AG04450 (cell line): ENCODE results near the gene XCR1. TPM values are rescaled to one million over a fixed set of nuclear protein-coding genes. Genes with fewer than 3 reads are reported as not detected.
"Not testable (repeated sequence)": the region's sequence is repeated elsewhere in the genome, so short reads cannot be mapped to it uniquely, and the experiment has no call there.

Source experiments
- CTCF ChIA-PET: fragments of 300-600, 350-600 bp; formaldehyde crosslinking; extraction: SDS; loops from one replicate; lab custom pipeline; 2022; ENCODE audit warnings: antibody characterized with exemption, inconsistent platforms; lab: Charles Lee
- POLR2A ChIA-PET: fragments of 350-600 bp; formaldehyde crosslinking; extraction: SDS; loops from one replicate; lab custom pipeline; 2021; ENCODE audit warnings: antibody characterized with exemption, inconsistent platforms; lab: Yijun Ruan, JAX
- DNase-seq: peaks from one replicate; pipeline ENCODE4 v3.0.0-alpha.2; 2011; ENCODE audit warnings: low read depth, low spot score
- H3K27ac ChIP-seq: one replicate; pipeline ENCODE4 v1.5.1; 2012; ENCODE audit warnings: low read depth, low read length, control low read depth
- H3K27me3 ChIP-seq: one replicate; pipeline ENCODE4 v1.6.0; 2012; ENCODE audit warnings: low read length; ENCODE audit not compliant: control insufficient read depth, insufficient read depth
- H3K4me3 ChIP-seq: 2 replicates; pipeline ENCODE4 v1.5.1; 2011; ENCODE audit warnings: mild to moderate bottlenecking, low read depth, low read length, control low read depth
- H3K9me3 ChIP-seq: 2 replicates; pipeline ENCODE4 v1.5.1; 2012; ENCODE audit warnings: low read length; ENCODE audit not compliant: control insufficient read depth, insufficient read depth
- polyA plus RNA-seq: library from polyadenylated mRNA; depleted of rRNA; stranded (reverse); fragments of >200 nt; gene quantifications from 2 replicates; pipeline ENCODE4 v1.2.3, GENCODE V29; 2011
- TF ChIP-seq, protein P1 (sequence below): IDR thresholded peaks from 2 replicates; pipeline ENCODE4 v1.5.1; 2011; ENCODE audit warnings: low read depth, low read length, control low read depth, inconsistent platforms

The XCR1 gene
- polyA plus RNA-seq, 1 experiment, result not detected

DNA sequence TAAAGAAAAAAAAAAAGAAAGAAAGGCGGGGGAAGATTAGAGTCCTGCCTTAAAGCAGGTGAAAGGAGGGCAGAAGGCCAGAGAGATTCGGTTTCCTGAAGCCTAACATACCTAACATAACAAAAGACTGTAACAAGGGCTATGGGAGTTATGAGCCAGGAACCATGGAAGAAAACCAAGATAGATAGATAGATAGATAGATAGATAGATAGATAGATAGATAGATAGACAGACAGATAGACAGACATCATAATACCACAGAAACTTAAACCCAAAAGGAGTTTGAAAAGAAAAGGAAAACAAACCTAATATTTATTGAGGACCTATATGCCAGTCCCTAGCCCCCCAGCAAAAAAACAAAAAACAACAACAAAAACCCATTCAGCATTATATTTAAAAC, 29.3 kb downstream of the XCR1 start:
- Histone ChIP-seq H3K27me3 (peaks cover 4% of the 10 kb centered on the region), H3K27ac (no peak overlapping the region), H3K4me3 (no peak overlapping the region), H3K9me3 (no peaks in the 10 kb centered on the region; the same call in 1 of the 2 replicates)
- no peak for DNase-seq
- ChIA-PET POLR2A (no interaction called here), CTCF (no interaction called here)
- TF ChIP-seq, protein P1, sequence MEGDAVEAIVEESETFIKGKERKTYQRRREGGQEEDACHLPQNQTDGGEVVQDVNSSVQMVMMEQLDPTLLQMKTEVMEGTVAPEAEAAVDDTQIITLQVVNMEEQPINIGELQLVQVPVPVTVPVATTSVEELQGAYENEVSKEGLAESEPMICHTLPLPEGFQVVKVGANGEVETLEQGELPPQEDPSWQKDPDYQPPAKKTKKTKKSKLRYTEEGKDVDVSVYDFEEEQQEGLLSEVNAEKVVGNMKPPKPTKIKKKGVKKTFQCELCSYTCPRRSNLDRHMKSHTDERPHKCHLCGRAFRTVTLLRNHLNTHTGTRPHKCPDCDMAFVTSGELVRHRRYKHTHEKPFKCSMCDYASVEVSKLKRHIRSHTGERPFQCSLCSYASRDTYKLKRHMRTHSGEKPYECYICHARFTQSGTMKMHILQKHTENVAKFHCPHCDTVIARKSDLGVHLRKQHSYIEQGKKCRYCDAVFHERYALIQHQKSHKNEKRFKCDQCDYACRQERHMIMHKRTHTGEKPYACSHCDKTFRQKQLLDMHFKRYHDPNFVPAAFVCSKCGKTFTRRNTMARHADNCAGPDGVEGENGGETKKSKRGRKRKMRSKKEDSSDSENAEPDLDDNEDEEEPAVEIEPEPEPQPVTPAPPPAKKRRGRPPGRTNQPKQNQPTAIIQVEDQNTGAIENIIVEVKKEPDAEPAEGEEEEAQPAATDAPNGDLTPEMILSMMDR, result no peak

DNA sequence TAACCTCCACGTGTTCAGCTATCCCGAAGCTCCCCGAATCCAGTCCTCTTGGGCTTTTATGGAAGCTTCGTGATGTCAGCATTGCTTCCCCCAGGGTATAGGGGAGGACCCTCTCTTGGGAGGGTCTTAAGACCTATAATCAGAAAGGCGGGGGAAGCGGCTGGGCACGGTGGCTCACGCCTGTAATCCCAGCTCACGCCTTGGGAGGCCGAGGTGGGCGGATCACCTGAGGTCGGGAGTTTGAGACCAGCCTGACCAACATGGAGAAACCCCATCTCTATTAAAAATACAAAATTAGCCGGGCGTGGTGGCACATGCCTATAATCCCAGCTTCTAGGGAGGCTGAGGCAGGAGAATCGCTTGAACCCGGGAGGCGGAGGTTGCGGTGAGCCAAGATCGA, 29.8 kb downstream of the XCR1 start:
- H3K27me3 ChIP-seq, POLR2A ChIA-PET, DNase-seq, H3K27ac ChIP-seq, H3K9me3 ChIP-seq, CTCF ChIA-PET, H3K4me3 ChIP-seq: not testable (repeated sequence)

DNA sequence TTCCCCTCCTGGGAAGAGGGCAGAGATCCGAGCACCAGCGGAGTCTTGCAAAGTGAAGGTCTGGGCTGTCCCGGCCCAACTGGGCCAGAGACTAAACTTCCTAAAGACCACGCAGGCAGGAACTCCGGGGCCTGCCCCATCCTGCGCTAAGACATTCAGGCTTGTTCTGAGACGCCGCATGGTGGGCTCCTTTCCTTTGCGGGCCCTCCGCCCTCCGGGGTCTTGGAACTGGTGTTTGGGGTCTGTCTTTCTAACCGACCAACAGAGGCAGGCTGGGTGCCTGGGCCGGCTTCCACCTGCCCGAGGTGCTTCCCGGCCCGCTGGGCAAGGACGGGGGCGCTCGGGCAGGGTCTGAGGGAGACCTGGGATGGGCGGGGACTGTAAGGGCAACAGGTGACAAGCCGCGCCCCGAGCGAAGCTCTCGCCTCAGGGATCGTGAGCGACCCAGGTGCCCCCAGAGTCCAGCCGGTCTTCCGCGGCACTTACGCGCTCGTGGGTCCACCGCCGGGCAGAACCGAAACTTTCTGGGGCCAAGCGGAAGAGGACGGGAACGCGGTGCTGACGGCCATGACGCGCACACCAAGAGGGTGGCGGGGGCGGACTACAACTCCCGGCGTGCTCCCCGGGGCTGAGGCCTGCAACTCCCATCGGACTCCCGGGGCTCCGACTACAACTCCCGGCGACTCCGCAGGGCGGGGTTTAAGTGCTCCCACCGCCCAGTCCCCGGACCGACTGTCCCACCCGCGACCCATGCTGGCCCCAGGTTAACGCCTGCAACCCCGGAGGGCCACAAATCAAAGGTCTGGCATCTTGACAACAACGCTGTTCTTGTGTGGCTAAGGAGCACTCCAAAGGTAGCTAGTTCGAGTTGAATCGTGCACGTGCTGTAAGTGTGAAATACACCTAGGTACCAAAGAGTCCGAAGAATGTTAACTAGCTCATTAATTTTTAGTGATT, 31.8 kb downstream of the XCR1 start, which contains the start of gene FYCO1:
FYCO1 (minus strand) TSS at position 589 of the 957 bp plus-strand sequence. CDS start 10,914 bp downstream, outside the sequence.
- Histone ChIP-seq H3K27ac (peak within 1 kb of the TSS; percentile 57), H3K27me3 (peaks cover 4% of the 10 kb centered on the region), H3K9me3 (no peaks in the 10 kb centered on the region; the same call in 1 of the 2 replicates), H3K4me3 (peak within 1 kb of the TSS; percentile 85)
- TF ChIP-seq, protein P1, result no peak
- DNase-seq, result no peak
- CTCF ChIA-PET, result interaction anchor here (0.5 to 1.5 kb wide), 2 partner anchors 84 to 280 kb away, joined by 4 to 7 read pairs; no protein-coding TSS in a partner anchor
- POLR2A ChIA-PET, result interaction anchor here (1.9 kb wide), 1 partner anchor 23 kb away, joined by 5 read pairs; no protein-coding TSS in a partner anchor

DNA sequence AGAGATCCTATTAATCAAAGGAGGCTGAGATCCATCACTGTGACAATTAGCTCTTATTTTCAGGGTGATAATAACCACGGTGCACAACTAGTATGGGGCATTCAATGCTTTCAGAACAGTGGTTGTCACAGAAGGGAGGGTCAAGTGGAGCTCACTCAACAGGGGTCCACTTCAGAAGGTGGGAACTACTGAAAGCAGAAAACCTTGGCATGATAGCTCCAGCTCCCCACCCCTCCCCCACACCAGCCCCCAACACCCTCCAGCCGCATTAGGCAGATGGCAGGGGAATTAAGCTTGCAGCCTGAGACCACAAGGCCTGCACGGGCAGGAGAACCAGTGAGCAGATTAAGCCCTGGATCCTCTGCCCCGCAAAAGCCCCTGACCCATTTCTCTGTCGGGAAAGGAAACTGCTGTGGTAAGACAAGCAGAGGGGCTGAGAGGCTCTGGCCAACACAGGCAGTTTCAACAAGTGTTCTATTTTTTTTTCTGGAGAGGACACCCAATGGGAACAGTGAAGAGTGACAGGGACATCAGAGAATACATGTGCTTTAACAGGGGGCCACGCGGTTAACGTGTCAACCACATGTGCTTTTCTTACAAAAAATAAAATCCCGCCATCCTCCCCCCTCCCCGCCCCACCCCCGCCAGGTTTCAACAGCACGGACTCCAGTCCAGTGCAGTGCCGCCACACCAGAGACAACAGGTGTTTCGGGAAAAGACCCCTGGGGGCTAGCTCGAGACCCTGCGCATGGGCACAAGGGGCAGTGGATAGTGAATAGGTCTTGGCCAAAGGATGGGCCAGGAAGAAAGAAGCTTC, 32.7 kb downstream of the XCR1 start:
- Histone ChIP-seq H3K9me3 (no peaks in the 10 kb centered on the region; the same call in 1 of the 2 replicates), H3K27me3 (peaks cover 4% of the 10 kb centered on the region), H3K4me3 (peak overlapping the region; percentile 85), H3K27ac (peak overlapping the region; percentile 57)
- TF ChIP-seq, protein P1, result no peak
- ChIA-PET CTCF (interaction anchor here (1.3 to 1.7 kb wide), 3 partner anchors 83 to 486 kb away, joined by 3 to 6 read pairs (median 3); no protein-coding TSS in a partner anchor), POLR2A (interaction anchor here (1.9 kb wide), 1 partner anchor 22 kb away, joined by 5 read pairs; no protein-coding TSS in a partner anchor)
- no peak for DNase-seq
